Peyer's patch (tissue), 4 donors: ENCODE measurements around the gene CDKN2D. TPM values are rescaled to one million over a fixed set of nuclear protein-coding genes. Genes with fewer than 3 reads are reported as not detected.

Source experiments
- DNase-seq, 3 donors: peaks; one replicate each; pipeline ENCODE4 v3.0.0-alpha.2; 2017 to 2019
- H3K27ac ChIP-seq, 4 donors: fragments of 200-600 bp; sonication (generic); one replicate each; pipeline ENCODE4 v1.5.1; 2016 to 2019
- H3K27me3 ChIP-seq, 2 donors: fragments of 200-600 bp; sonication (generic); one replicate each; pipeline ENCODE4 v1.5.1; 2019
- H3K36me3 ChIP-seq, 3 donors: fragments of 200-600 bp; sonication (generic); one replicate each; pipeline ENCODE4 v1.5.1; 2016 to 2019
- H3K4me1 ChIP-seq, 4 donors: fragments of 200-600 bp; sonication (generic); one replicate each; pipeline ENCODE4 v1.5.1; 2016 to 2019
- H3K4me3 ChIP-seq, 4 donors: fragments of 200-600 bp; sonication (generic); 1 replicate in 3 of 4; 2 replicates in 1 of 4; pipeline ENCODE4 v1.5.1; 2016 to 2019; ENCODE audit warnings: mild to moderate bottlenecking in 1 of 4
- H3K9me3 ChIP-seq, 4 donors: fragments of 200-600 bp; sonication (generic); one replicate each; pipeline ENCODE4 v1.5.1; 2016 to 2019; ENCODE audit warnings: mild to moderate bottlenecking in 1 of 4
- CTCF ChIP-seq, 6 experiments: fragments of 450-650 bp in 4 of 6; fragments of 200-600 bp in 2 of 6; sonication (generic) in 1 of 6; IDR thresholded peaks; one replicate each; pipeline ENCODE4 v1.5.1; 2017 to 2019; ENCODE audit warnings: antibody characterized with exemption in 6 of 6, mild to moderate bottlenecking in 3 of 6, moderate library complexity in 1 of 6
- POLR2A ChIP-seq, 2 donors: fragments of 450-650 bp; IDR thresholded peaks; one replicate each; pipeline ENCODE4 v1.5.1; 2017; ENCODE audit warnings: antibody characterized with exemption in 2 of 2, mild to moderate bottlenecking in 2 of 2, moderate library complexity in 2 of 2
- total RNA-seq, 4 donors: library from RNA; depleted of rRNA; stranded (reverse); fragments of >200 nt; gene quantifications; one replicate each; pipeline ENCODE4 v1.1.0, GENCODE V29; 2016

CDKN2D gene
- total RNA-seq, 4 donors from 2014 or later = 3.3 to 7.7 (median 6.4) TPM

- Histone ChIP-seq H3K4me1 (no peaks in the 10 kb centered on the region), H3K4me3 (peak overlapping the region in 3 of 4 donors; percentile 43 to 70 (median 65)), H3K27me3 (no peaks in the 10 kb centered on the region), H3K9me3 (no peaks in the 10 kb centered on the region), H3K36me3 (peaks cover 0 to 2% (median 0%) of the 10 kb centered on the region in 3 donors), H3K27ac (peak overlapping the region in 1 of 4 donors; percentile 32)
- TF ChIP-seq CTCF (IDR thresholded peaks at IDR 0.05) = no peak
- no peak for TF ChIP-seq POLR2A (IDR thresholded peaks at IDR 0.05)
- DNase-seq = no peak
Measured at GRCh38 chr19:10586396-10586795, 17.6 kb upstream of the CDKN2D start.

- DNase-seq = no peak
- no peaks in the 10 kb centered on the region for H3K9me3 ChIP-seq
- peaks cover 0 to 28% (median 0%) of the 10 kb centered on the region in 3 donors for H3K36me3 ChIP-seq
- H3K4me3 ChIP-seq = no peak overlapping the region
- TF ChIP-seq POLR2A (IDR thresholded peaks at IDR 0.05) (no peak), CTCF (IDR thresholded peaks at IDR 0.05) (no peak)
- H3K27ac ChIP-seq = no peak overlapping the region
- no peaks in the 10 kb centered on the region for H3K27me3 ChIP-seq
- peaks cover 0 to 4% (median 0%) of the 10 kb centered on the region in 4 donors for H3K4me1 ChIP-seq
Measured at GRCh38 chr19:10583036-10583776, 14.4 kb upstream of the CDKN2D start.

GRCh38 chr19:10582091-10582490 lies 13.3 kb upstream of the CDKN2D start:
- Histone ChIP-seq H3K4me1 (peaks cover 0 to 4% (median 0%) of the 10 kb centered on the region in 4 donors), H3K36me3 (peaks cover 0 to 36% (median 0%) of the 10 kb centered on the region in 3 donors), H3K4me3 (no peak overlapping the region), H3K27ac (no peak overlapping the region), H3K9me3 (no peaks in the 10 kb centered on the region), H3K27me3 (no peaks in the 10 kb centered on the region)
- no peak for TF ChIP-seq POLR2A (IDR thresholded peaks at IDR 0.05)
- no peak for DNase-seq

GRCh38 chr19:10580979-10581631 lies 12.3 kb upstream of the CDKN2D start:
- TF ChIP-seq POLR2A (IDR thresholded peaks at IDR 0.05) (no peak), CTCF (IDR thresholded peaks at IDR 0.05) (peak; percentile 97 to 100 (median 99))
- no peaks in the 10 kb centered on the region for H3K27me3 ChIP-seq
- peaks cover 0 to 36% (median 0%) of the 10 kb centered on the region in 3 donors for H3K36me3 ChIP-seq
- H3K4me1 ChIP-seq = peaks cover 0 to 4% (median 0%) of the 10 kb centered on the region in 4 donors
- H3K4me3 ChIP-seq = no peak overlapping the region
- H3K9me3 ChIP-seq = no peaks in the 10 kb centered on the region
- H3K27ac ChIP-seq = peak overlapping the region in 1 of 4 donors; percentile 17
- DNase-seq = peak; percentile 89 to 97 (median 94)

- H3K27me3 ChIP-seq = no peaks in the 10 kb centered on the region
- no peaks in the 10 kb centered on the region for H3K9me3 ChIP-seq
- H3K27ac ChIP-seq = no peak overlapping the region
- H3K36me3 ChIP-seq = peaks cover 0 to 36% (median 0%) of the 10 kb centered on the region in 3 donors
- TF ChIP-seq CTCF (IDR thresholded peaks at IDR 0.05) (no peak), POLR2A (IDR thresholded peaks at IDR 0.05) (no peak)
- DNase-seq = no peak
- peaks cover 0 to 4% (median 0%) of the 10 kb centered on the region in 4 donors for H3K4me1 ChIP-seq
- H3K4me3 ChIP-seq = no peak overlapping the region
Measured at GRCh38 chr19:10577951-10578350, 9.2 kb upstream of the CDKN2D start.
